AG04449 (cell line): ENCODE results near the gene PRSS48.
"Not testable (repeated sequence)": the region's sequence is repeated elsewhere in the genome, so short reads cannot be mapped to it uniquely, and the experiment has no call there.

Experiments
- CTCF ChIA-PET: fragments of 350-600 bp; formaldehyde crosslinking; extraction: SDS; loops from one replicate; lab custom pipeline; 2021; ENCODE audit warnings: antibody characterized with exemption; lab: Yijun Ruan, JAX
- POLR2A ChIA-PET: fragments of 400-600, 350-600 bp; formaldehyde crosslinking; extraction: SDS; loops from one replicate; lab custom pipeline; 2020; ENCODE audit warnings: antibody characterized with exemption, inconsistent platforms; lab: Yijun Ruan, JAX
- DNase-seq: peaks from one replicate; pipeline ENCODE4 v3.0.0-alpha.2; 2010; ENCODE audit warnings: low read depth, low spot score
- H3K4me3 ChIP-seq: 2 replicates; pipeline ENCODE4 v1.5.1; 2011; ENCODE audit warnings: low read depth, mild to moderate bottlenecking, control low read depth, low read length
- CTCF ChIP-seq: IDR thresholded peaks from one replicate; pipeline ENCODE4 v1.5.1; 2011; ENCODE audit warnings: mild to moderate bottlenecking, moderate library complexity, low read length, control low read depth, inconsistent platforms; ENCODE audit not compliant: insufficient read depth; ENCODE audit errors: missing control alignments

The PRSS48 gene

GRCh38 chr4:151247395-151247794, 29.6 kb upstream of the PRSS48 start:
- H3K4me3 ChIP-seq = no peak overlapping the region
- POLR2A ChIA-PET = no interaction called here
- CTCF ChIA-PET = interaction anchor here (1.3 to 1.7 kb wide), 2 partner anchors 10 to 27 kb away, joined by 4 to 5 read pairs; no protein-coding TSS in a partner anchor
- no peak for TF ChIP-seq CTCF
- no peak for DNase-seq

- no peak for DNase-seq
- no peak for TF ChIP-seq CTCF
- POLR2A ChIA-PET = no interaction called here
- CTCF ChIA-PET = no interaction called here
- H3K4me3 ChIP-seq = no peak overlapping the region
These were observed 28.4 kb upstream of the PRSS48 start for GRCh38 chr4:151248519-151248918.

GRCh38 chr4:151250706-151251105, 26.3 kb upstream of the PRSS48 start:
- DNase-seq = no peak
- ChIA-PET CTCF (interaction anchor here (0.8 to 1.5 kb wide), 2 partner anchors 41 to 133 kb away, joined by 3 to 5 read pairs; no protein-coding TSS in a partner anchor), POLR2A (no interaction called here)
- H3K4me3 ChIP-seq = no peak overlapping the region
- no peak for TF ChIP-seq CTCF

GRCh38 chr4:151251603-151252304, 25.2 kb upstream of the PRSS48 start:
- no peak overlapping the region for H3K4me3 ChIP-seq
- CTCF ChIA-PET = interaction anchor here (1.4 to 1.5 kb wide), 2 partner anchors 25 to 134 kb away, joined by 3 to 5 read pairs; partner anchors contain the start of gene PRSS48
- DNase-seq = no peak
- no peak for TF ChIP-seq CTCF
- POLR2A ChIA-PET = no interaction called here

GRCh38 chr4:151255226-151255625, 21.7 kb upstream of the PRSS48 start:
- POLR2A ChIA-PET, CTCF ChIA-PET, DNase-seq, H3K4me3 ChIP-seq: not testable (repeated sequence)

GRCh38 chr4:151255680-151256079, 21.3 kb upstream of the PRSS48 start:
- POLR2A ChIA-PET, CTCF ChIA-PET, H3K4me3 ChIP-seq, DNase-seq: not testable (repeated sequence)

GRCh38 chr4:151256134-151256533, 20.8 kb upstream of the PRSS48 start:
- no peak for TF ChIP-seq CTCF
- no peak overlapping the region for H3K4me3 ChIP-seq
- no peak for DNase-seq
- CTCF ChIA-PET = no interaction called here
- POLR2A ChIA-PET = no interaction called here
